Panc1 (cell line): ENCODE measurements around the gene SELENOI. TPM values are rescaled to one million over a fixed set of nuclear protein-coding genes. Genes with fewer than 3 reads are reported as not detected.

Source experiments
- ATAC-seq: fragments of 200-7000 bp; cut with Tn5 transposase; 2 replicates; pipeline ENCODE4 v1.9.1; 2020; ENCODE audit warnings: mild to moderate bottlenecking, moderate library complexity
- BruUV-seq: library from RNA; stranded (reverse); fragments of 400-500 nt; replicated peaks from 2 replicates; lab custom pipeline; 2021; lab: Mats Ljungman, UMichigan
- CTCF ChIA-PET: fragments of 300-600 bp; sonication (Branson Sonifier 250); formaldehyde crosslinking; loops from one replicate; lab custom pipeline; 2022; ENCODE audit warnings: antibody characterized with exemption; lab: Charles Lee
- POLR2A ChIA-PET: fragments of 300-600 bp; sonication (Branson Sonifier 250); formaldehyde crosslinking; loops from one replicate; lab custom pipeline; 2022; ENCODE audit warnings: antibody characterized with exemption; lab: Charles Lee
- DNase-seq: peaks from one replicate; pipeline ENCODE4 v3.0.0-alpha.2; 2010; ENCODE audit warnings: low read depth, low spot score
- H3K27ac ChIP-seq: 2 replicates; pipeline ENCODE4 v1.5.1; 2011; ENCODE audit warnings: mild to moderate bottlenecking, low read length, inconsistent platforms
- H3K27me3 ChIP-seq: fragments of 200-500 bp; sonication (Bioruptor generic); 2 replicates; pipeline ENCODE4 v1.6.0; 2014; ENCODE audit warnings: low read length, inconsistent platforms; ENCODE audit not compliant: control insufficient read depth, insufficient read depth
- H3K36me3 ChIP-seq: fragments of 200-500 bp; sonication (Bioruptor generic); 2 replicates; pipeline ENCODE4 v1.5.1; 2014; ENCODE audit warnings: inconsistent platforms, mild to moderate bottlenecking, low read length, moderate library complexity; ENCODE audit not compliant: control insufficient read depth, insufficient read depth
- H3K4me1 ChIP-seq: 2 replicates; pipeline ENCODE4 v1.5.1; 2011; ENCODE audit warnings: inconsistent platforms, mild to moderate bottlenecking, low read length, moderate library complexity; ENCODE audit not compliant: control insufficient read depth, insufficient read depth
- H3K4me3 ChIP-seq, 2 experiments: 2 replicates each; pipeline ENCODE4 v1.5.1; 2011 to 2012; ENCODE audit warnings: low read depth in 2 of 2, low read length in 2 of 2, mild to moderate bottlenecking in 2 of 2, inconsistent platforms in 1 of 2, moderate library complexity in 1 of 2
- H3K9me3 ChIP-seq: fragments of 200-500 bp; sonication (Bioruptor generic); 2 replicates; pipeline ENCODE4 v1.5.1; 2014; ENCODE audit warnings: low read depth, mild to moderate bottlenecking, inconsistent platforms, low read length, moderate library complexity; ENCODE audit not compliant: control insufficient read depth, insufficient read depth
- CTCF ChIP-seq: fragments of 450-650 bp; IDR thresholded peaks from 2 replicates; pipeline ENCODE4 v1.5.1; 2017; ENCODE audit warnings: mild to moderate bottlenecking
- POLR2AphosphoS5 ChIP-seq: IDR thresholded peaks from 2 replicates; pipeline ENCODE4 v1.6.1; 2012; ENCODE audit warnings: mild to moderate bottlenecking, low read depth, low read length, moderate library complexity
- REST ChIP-seq, 2 experiments: IDR thresholded peaks; 2 replicates each; pipeline ENCODE4 v1.6.1; 2011 to 2012; ENCODE audit warnings: low read depth in 2 of 2, control low read depth in 1 of 2, low read length in 1 of 2, mild to moderate bottlenecking in 1 of 2, moderate library complexity in 1 of 2; ENCODE audit not compliant: insufficient read depth in 1 of 2
- SIN3A ChIP-seq: IDR thresholded peaks from 2 replicates; pipeline ENCODE4 v1.6.1; 2012; ENCODE audit warnings: low read depth, mild to moderate bottlenecking, low read length, moderate library complexity, borderline replicate concordance; ENCODE audit not compliant: insufficient read depth
- TCF7L2 ChIP-seq: IDR thresholded peaks from 2 replicates; pipeline ENCODE4 v1.6.1; 2011; ENCODE audit warnings: mild to moderate bottlenecking, low read depth, low read length, inconsistent platforms
- in situ Hi-C: cut with HindIII; loops from 2 replicates; pipeline ENCODE4 v1.10.0; 2016; ENCODE audit warnings: low sequenced_read_pairs, low pct_unique_long_range_greater_than_20kb
- intact Hi-C: fragments of 100-400 bp; cut with micrococcal nuclease; formaldehyde crosslinking; loops from one replicate; pipeline ENCODE4 v1.10.0; 2022; ENCODE audit not compliant: unreplicated experiment
- total RNA-seq: library from RNA; stranded (reverse); gene quantifications from one replicate; pipeline ENCODE4 v1.2.1, GENCODE V29; 2021; ENCODE audit not compliant: unreplicated experiment

SELENOI gene
- total RNA-seq, 1 experiment from 2014 or later, result 28.5 TPM

- Histone ChIP-seq H3K4me1 (no peaks in the 10 kb centered on the region), H3K27me3 (no peaks in the 10 kb centered on the region), H3K4me3 (no peak overlapping the region), H3K9me3 (no peaks in the 10 kb centered on the region), H3K27ac (no peak overlapping the region), H3K36me3 (no peaks in the 10 kb centered on the region)
- no peak for DNase-seq
- BruUV-seq, result no TSS peak
- intact Hi-C loops (no loop called here), in situ Hi-C loops (no loop called here)
- ChIA-PET POLR2A (no interaction called here), CTCF (no interaction called here)
- ATAC-seq, result no peak
- TF ChIP-seq SIN3A (no peak), POLR2AphosphoS5 (no peak), REST (IDR thresholded peaks at IDR 0.05; ENCODE audit: insufficient read depth in 1 of 2, low read depth in 2 of 2, low read length in 1 of 2) (no peak), TCF7L2 (no peak), CTCF (no peak)
Observed at GRCh38 chr2:26309921-26310320, 36.0 kb upstream of the SELENOI start.

GRCh38 chr2:26312471-26312870 is 33.5 kb upstream of the SELENOI start:
- no peak overlapping the region for H3K4me3 ChIP-seq
- no TSS peak for BruUV-seq
- in situ Hi-C loops, result no loop called here
- ChIA-PET CTCF (no interaction called here), POLR2A (no interaction called here)
- intact Hi-C loops, result no loop called here
- H3K9me3 ChIP-seq, result no peaks in the 10 kb centered on the region
- no peaks in the 10 kb centered on the region for H3K27me3 ChIP-seq
- H3K27ac ChIP-seq, result no peak overlapping the region
- TF ChIP-seq POLR2AphosphoS5, result no peak
- TF ChIP-seq SIN3A, result no peak
- no peak for TF ChIP-seq CTCF
- TF ChIP-seq TCF7L2, result no peak
- TF ChIP-seq REST (IDR thresholded peaks at IDR 0.05; ENCODE audit: insufficient read depth in 1 of 2, low read depth in 2 of 2, low read length in 1 of 2), result no peak
- ATAC-seq (no peak), DNase-seq (no peak)
- no peaks in the 10 kb centered on the region for H3K36me3 ChIP-seq
- no peaks in the 10 kb centered on the region for H3K4me1 ChIP-seq
